Mesenchymal stem cell (in vitro differentiated cells and primary cell): ENCODE data around the gene PPP3CA.

Experiments used
- DNase-seq: peaks from one replicate; pipeline ENCODE4 v3.0.0-alpha.2; 2013
- H2AFZ ChIP-seq: one replicate; pipeline ENCODE4 v1.6.1; 2013; ENCODE audit warnings: low read depth, mild to moderate bottlenecking, control low read depth, inconsistent platforms, low read length, moderate library complexity
- H2AK5ac ChIP-seq: 2 replicates; pipeline ENCODE4 v1.6.1; 2013; ENCODE audit warnings: low read length, moderate library complexity, mild to moderate bottlenecking, inconsistent platforms; ENCODE audit not compliant: severe bottlenecking
- H2BK120ac ChIP-seq: one replicate; pipeline ENCODE4 v1.6.1; 2013; ENCODE audit warnings: low read depth, mild to moderate bottlenecking, inconsistent platforms, low read length, moderate library complexity
- H2BK12ac ChIP-seq, 2 experiments: one replicate each; pipeline ENCODE4 v1.6.1; 2013; ENCODE audit warnings: inconsistent platforms in 2 of 2, low read length in 2 of 2, mild to moderate bottlenecking in 2 of 2, moderate library complexity in 2 of 2, control low read depth in 1 of 2
- H2BK15ac ChIP-seq: one replicate; pipeline ENCODE4 v1.6.1; 2013; ENCODE audit warnings: mild to moderate bottlenecking, low read depth, inconsistent platforms; ENCODE audit not compliant: poor library complexity, severe bottlenecking
- H2BK5ac ChIP-seq: 2 replicates; pipeline ENCODE4 v1.6.1; 2013; ENCODE audit warnings: low read depth, mild to moderate bottlenecking, low read length, control low read depth, inconsistent platforms; ENCODE audit not compliant: poor library complexity, severe bottlenecking
- H3K14ac ChIP-seq, 2 experiments: one replicate each; pipeline ENCODE4 v1.6.1; 2013; ENCODE audit warnings: inconsistent platforms in 2 of 2, low read length in 2 of 2, control low read depth in 1 of 2, mild to moderate bottlenecking in 1 of 2, moderate library complexity in 1 of 2
- H3K18ac ChIP-seq, 2 experiments: one replicate each; pipeline ENCODE4 v1.6.1; 2013; ENCODE audit warnings: inconsistent platforms in 2 of 2, low read length in 2 of 2, control low read depth in 1 of 2, low read depth in 1 of 2, mild to moderate bottlenecking in 1 of 2
- H3K23ac ChIP-seq, 2 experiments: one replicate each; pipeline ENCODE4 v1.6.1; 2013; ENCODE audit warnings: inconsistent platforms in 2 of 2, low read length in 2 of 2, mild to moderate bottlenecking in 2 of 2, moderate library complexity in 2 of 2, control low read depth in 1 of 2
- H3K27ac ChIP-seq: 2 replicates; pipeline ENCODE4 v1.5.1; 2013; ENCODE audit warnings: mild to moderate bottlenecking, moderate library complexity, low read length, control low read depth, inconsistent platforms; ENCODE audit not compliant: poor library complexity, severe bottlenecking
- H3K27me3 ChIP-seq, 2 experiments: 2 replicates each; pipeline versions ENCODE4 v1.6.1 to v1.7.0; 2013; ENCODE audit warnings: low read length in 2 of 2, mild to moderate bottlenecking in 2 of 2, moderate library complexity in 2 of 2, control low read depth in 1 of 2, inconsistent platforms in 1 of 2; ENCODE audit not compliant: control insufficient read depth in 1 of 2, insufficient read depth in 1 of 2
- H3K36me3 ChIP-seq, 2 experiments: 2 replicates each; pipeline versions ENCODE4 v1.6.1 to v1.7.0; 2013; ENCODE audit warnings: low read length in 2 of 2, control low read depth in 1 of 2, inconsistent platforms in 1 of 2, low read depth in 1 of 2, mild to moderate bottlenecking in 1 of 2; ENCODE audit not compliant: insufficient read depth in 2 of 2, control insufficient read depth in 1 of 2
- H3K4ac ChIP-seq, 2 experiments: one replicate each; pipeline ENCODE4 v1.6.1; 2013; ENCODE audit warnings: inconsistent platforms in 2 of 2, low read length in 2 of 2, mild to moderate bottlenecking in 2 of 2, moderate library complexity in 2 of 2, control low read depth in 1 of 2, low read depth in 1 of 2
- H3K4me1 ChIP-seq: 2 replicates; pipeline ENCODE4 v1.6.1; 2013; ENCODE audit warnings: low read depth, low read length, control low read depth; ENCODE audit not compliant: control insufficient read depth, insufficient read depth
- H3K4me2 ChIP-seq: 2 replicates; pipeline ENCODE4 v1.6.1; 2013; ENCODE audit warnings: low read length, mild to moderate bottlenecking, inconsistent platforms; ENCODE audit not compliant: poor library complexity, severe bottlenecking
- H3K4me3 ChIP-seq, 2 experiments: 2 replicates each; pipeline versions ENCODE4 v1.5.1 to v1.7.0; 2013; ENCODE audit warnings: low read length in 2 of 2, mild to moderate bottlenecking in 2 of 2, control low read depth in 1 of 2, low read depth in 1 of 2; ENCODE audit not compliant: insufficient read depth in 1 of 2
- H3K79me1 ChIP-seq: replicated peaks from 2 replicates; pipeline ENCODE4 v1.6.1; 2013; ENCODE audit warnings: mild to moderate bottlenecking, control low read depth, low read length, inconsistent platforms; ENCODE audit not compliant: poor library complexity, severe bottlenecking
- H3K9ac ChIP-seq: 2 replicates; pipeline ENCODE4 v1.7.0; 2013; ENCODE audit warnings: mild to moderate bottlenecking, low read length, moderate library complexity
- H3K9me3 ChIP-seq: 2 replicates; pipeline ENCODE4 v1.7.0; 2013; ENCODE audit warnings: mild to moderate bottlenecking, low read length; ENCODE audit not compliant: control insufficient read depth
- H4K8ac ChIP-seq: one replicate; pipeline ENCODE4 v1.6.1; 2013; ENCODE audit warnings: inconsistent platforms, mild to moderate bottlenecking, low read length, moderate library complexity
- H4K91ac ChIP-seq: one replicate; pipeline ENCODE4 v1.6.1; 2013; ENCODE audit warnings: mild to moderate bottlenecking, low read length, inconsistent platforms
- WGBS: methylation state at CpG from one replicate; pipeline ENCODE4 v1.1.7; 2013; ENCODE audit warnings: mixed read lengths; 5-methylcytosine and 5-hydroxymethylcytosine counted together

The PPP3CA gene

DNA sequence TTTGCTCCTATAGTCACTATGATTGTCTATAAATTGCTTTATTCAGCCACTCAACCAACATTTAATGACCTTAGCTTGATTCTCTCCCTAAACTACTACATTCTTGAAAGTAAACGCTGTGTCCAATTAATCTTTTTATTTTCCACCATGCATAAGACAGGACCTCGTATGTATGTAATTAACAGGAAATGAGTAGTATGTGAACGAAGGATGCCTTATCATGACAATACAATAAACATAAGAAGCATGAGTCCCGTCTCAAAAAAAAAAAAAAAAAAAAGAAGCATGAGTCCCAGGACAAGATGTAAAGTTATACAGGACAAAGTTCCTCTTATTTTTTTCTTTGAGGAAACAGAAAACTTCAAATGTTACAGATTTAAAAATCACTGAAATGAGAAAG lies 92.5 kb downstream of the PPP3CA start:
- H2AK5ac ChIP-seq, result no peak overlapping the region
- no peaks in the 10 kb centered on the region for H3K27me3 ChIP-seq
- H3K4me2 ChIP-seq, result no peak overlapping the region
- no peak overlapping the region for H2BK15ac ChIP-seq
- H3K4me3 ChIP-seq, result no peak overlapping the region
- no peak overlapping the region for H4K8ac ChIP-seq
- H3K9me3 ChIP-seq, result no peaks in the 10 kb centered on the region
- peak; percentile 52 for DNase-seq
- no peak overlapping the region for H3K27ac ChIP-seq
- no CpG with 5 or more reads among the region's 4 CpGs for WGBS
- no peak overlapping the region for H3K4ac ChIP-seq
- H3K79me1 ChIP-seq, result peaks cover 12% of the 10 kb centered on the region
- no peak overlapping the region for H2AFZ ChIP-seq
- no peak overlapping the region for H3K9ac ChIP-seq
- H3K4me1 ChIP-seq, result no peaks in the 10 kb centered on the region
- no peak overlapping the region for H3K18ac ChIP-seq
- H2BK12ac ChIP-seq, result no peak overlapping the region
- H2BK120ac ChIP-seq, result no peak overlapping the region
- no peak overlapping the region for H4K91ac ChIP-seq
- no peak overlapping the region for H2BK5ac ChIP-seq
- H3K14ac ChIP-seq, result no peak overlapping the region
- no peaks in the 10 kb centered on the region for H3K36me3 ChIP-seq
- H3K23ac ChIP-seq, result no peak overlapping the region

DNA sequence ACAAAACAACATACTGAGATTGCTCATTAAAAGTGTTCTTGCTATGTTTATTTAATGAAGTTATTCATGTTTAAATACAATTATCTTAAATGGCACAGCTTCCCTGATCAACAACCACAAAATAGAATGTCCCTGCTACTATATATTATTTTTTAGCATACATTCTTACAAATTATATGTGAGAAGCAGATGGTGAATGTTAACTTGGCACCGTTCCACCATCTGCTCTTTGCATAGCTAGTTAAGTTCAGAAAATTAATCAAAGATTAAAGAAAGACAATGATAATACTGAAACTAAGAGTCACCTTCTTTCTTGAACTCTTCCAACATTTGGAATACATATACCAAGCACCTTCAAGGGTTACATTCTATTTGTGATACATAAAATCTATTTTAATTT lies 94.2 kb downstream of the PPP3CA start:
- Histone ChIP-seq H3K79me1 (peaks cover 4% of the 10 kb centered on the region), H3K4ac (no peak overlapping the region), H2BK5ac (no peak overlapping the region), H3K27me3 (no peaks in the 10 kb centered on the region), H3K4me1 (no peaks in the 10 kb centered on the region), H2BK15ac (no peak overlapping the region), H4K91ac (no peak overlapping the region), H2AFZ (no peak overlapping the region), H3K4me2 (no peak overlapping the region), H3K36me3 (no peaks in the 10 kb centered on the region), H3K27ac (no peak overlapping the region), H3K23ac (no peak overlapping the region), H3K9me3 (no peaks in the 10 kb centered on the region), H2AK5ac (no peak overlapping the region), H3K9ac (no peak overlapping the region), H3K4me3 (no peak overlapping the region), H3K14ac (no peak overlapping the region), H2BK120ac (no peak overlapping the region), H4K8ac (no peak overlapping the region), H3K18ac (no peak overlapping the region), H2BK12ac (no peak overlapping the region)
- WGBS, result no CpG with 5 or more reads among the region's 1 CpG
- no peak for DNase-seq

DNA sequence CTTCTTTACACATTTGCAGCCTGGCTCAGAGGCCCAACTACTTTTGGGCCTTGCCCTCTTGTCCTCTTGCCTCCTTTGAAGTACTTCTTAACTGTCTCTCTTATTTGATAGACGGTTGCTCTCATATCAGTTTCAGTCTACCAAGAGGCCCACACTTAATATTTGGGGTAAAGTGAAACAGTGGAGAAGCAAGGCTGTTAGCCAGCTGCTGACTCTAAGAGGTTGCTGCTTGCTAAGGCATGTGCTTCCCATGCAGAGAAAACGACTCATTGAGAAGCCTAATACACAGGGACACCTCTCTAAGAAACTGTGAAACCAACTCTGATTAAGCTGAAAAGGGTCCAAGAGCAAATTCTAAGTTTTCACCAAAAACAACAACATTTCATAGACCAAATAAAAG lies 94.6 kb downstream of the PPP3CA start:
- WGBS, result 35% methylated on average over 1 of the region's 2 CpGs

DNA sequence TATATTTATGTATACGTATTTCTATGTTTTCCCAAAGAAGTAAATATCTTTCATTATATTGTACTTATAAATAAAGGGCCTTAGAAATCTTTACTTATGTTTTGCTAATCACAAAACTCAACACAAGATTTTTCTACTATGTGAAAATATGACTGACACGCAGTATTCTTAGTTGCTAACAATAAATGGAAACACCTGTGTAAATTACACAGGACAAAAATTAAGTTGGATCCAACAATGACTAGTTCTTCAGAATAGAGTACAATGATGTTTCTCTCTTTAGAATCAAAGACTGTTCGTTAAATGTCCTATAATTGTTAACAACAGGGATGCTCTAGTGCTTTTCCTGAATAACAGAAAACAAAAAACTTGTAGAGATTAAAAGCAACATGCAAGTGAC lies 96.1 kb downstream of the PPP3CA start:
- Histone ChIP-seq H3K79me1 (peaks cover 7% of the 10 kb centered on the region), H2BK15ac (no peak overlapping the region), H2BK5ac (no peak overlapping the region), H3K4ac (no peak overlapping the region), H2AFZ (no peak overlapping the region), H3K36me3 (no peaks in the 10 kb centered on the region), H2BK120ac (no peak overlapping the region), H3K23ac (no peak overlapping the region), H3K4me3 (no peak overlapping the region), H4K8ac (no peak overlapping the region), H3K4me1 (no peaks in the 10 kb centered on the region), H2AK5ac (no peak overlapping the region), H3K18ac (no peak overlapping the region), H3K27me3 (no peaks in the 10 kb centered on the region), H3K9ac (no peak overlapping the region), H4K91ac (no peak overlapping the region), H3K9me3 (no peaks in the 10 kb centered on the region), H3K14ac (no peak overlapping the region), H3K27ac (no peak overlapping the region), H3K4me2 (no peak overlapping the region), H2BK12ac (no peak overlapping the region)
- DNase-seq, result no peak
- 100% methylated on average over 1 of the region's 3 CpGs for WGBS

More for the DNA sequence above, 94.6 kb downstream of the PPP3CA start:
- Histone ChIP-seq H2BK120ac (no peak overlapping the region), H4K91ac (no peak overlapping the region), H3K4me2 (no peak overlapping the region), H2AK5ac (no peak overlapping the region), H2BK15ac (no peak overlapping the region), H2BK5ac (no peak overlapping the region), H3K27ac (no peak overlapping the region), H3K9me3 (no peaks in the 10 kb centered on the region), H3K27me3 (no peaks in the 10 kb centered on the region), H3K14ac (no peak overlapping the region), H3K9ac (no peak overlapping the region), H2BK12ac (no peak overlapping the region), H2AFZ (no peak overlapping the region), H3K79me1 (peaks cover 3% of the 10 kb centered on the region), H3K4ac (no peak overlapping the region), H3K23ac (no peak overlapping the region), H4K8ac (no peak overlapping the region), H3K18ac (no peak overlapping the region), H3K36me3 (no peaks in the 10 kb centered on the region), H3K4me1 (no peaks in the 10 kb centered on the region), H3K4me3 (no peak overlapping the region)
- DNase-seq, result peak; percentile 42
